ENCODE results near the gene LAMA2. TPM values are rescaled to one million over a fixed set of nuclear protein-coding genes. Genes with fewer than 3 reads are reported as not detected.

LAMA2 gene
- total RNA-seq, 3 donors from 2014 or later (not counting 1 experiment from before 2014, with no cell fraction given) = 2.1 to 5.3 (median 3.6) TPM

DNA sequence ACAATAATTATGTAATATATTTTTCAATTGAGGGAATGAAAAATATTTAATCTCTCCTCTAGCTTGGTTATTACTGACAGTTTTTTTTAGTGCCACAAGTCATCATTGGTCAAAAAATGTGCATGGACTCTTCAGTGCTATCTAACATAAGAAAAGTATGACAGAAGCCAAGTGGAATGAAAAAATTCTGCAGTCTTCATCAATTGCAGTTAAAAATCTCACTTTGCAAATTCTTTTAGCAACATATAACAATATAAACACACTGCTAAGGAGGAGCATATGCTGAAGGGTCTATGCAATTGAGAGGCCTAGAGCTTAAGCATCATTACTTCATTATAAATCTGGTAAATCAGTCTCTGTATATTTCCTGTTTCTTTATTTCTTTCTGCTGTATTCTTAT is 652.0 kb downstream of the LAMA2 start:
- Mint-ChIP-seq H3K4me1 (no peaks in the 10 kb centered on the region), H3K27me3 (ENCODE audit: low read depth in 2 of 2) (peaks cover 0 to 3% of the 10 kb centered on the region in 2 donors), H3K27ac (no peak overlapping the region), H3K36me3 (no peaks in the 10 kb centered on the region), H3K4me3 (no peak overlapping the region), H3K9me3 (no peaks in the 10 kb centered on the region)
- no peak overlapping the region for H3K4me3 ChIP-seq (ENCODE audit: low read length)
- H3K36me3 ChIP-seq (ENCODE audit: control insufficient read depth, insufficient read depth, low read length) = no peaks in the 10 kb centered on the region
- intact Hi-C loops (cut with micrococcal nuclease) = no loop called here
- no peaks in the 10 kb centered on the region for H3K27me3 ChIP-seq (ENCODE audit: control insufficient read depth, insufficient read depth, low read length)
- H3K9me3 ChIP-seq (ENCODE audit: control insufficient read depth, insufficient read depth, low read length) = no peaks in the 10 kb centered on the region
- H3K4me1 ChIP-seq (ENCODE audit: control insufficient read depth, insufficient read depth, low read length) = no peaks in the 10 kb centered on the region
- ATAC-seq = no peak
- H3K27ac ChIP-seq (ENCODE audit: low read length) = no peak overlapping the region
- no peak for TF ChIP-seq CTCF (IDR thresholded peaks at IDR 0.05)
- DNase-seq = no peak

- no peak overlapping the region for H3K4me3 ChIP-seq (ENCODE audit: low read length)
- H3K36me3 ChIP-seq (ENCODE audit: control insufficient read depth, insufficient read depth, low read length) = no peaks in the 10 kb centered on the region
- H3K27ac ChIP-seq (ENCODE audit: low read length) = no peak overlapping the region
- TF ChIP-seq CTCF (IDR thresholded peaks at IDR 0.05) = no peak
- H3K9me3 ChIP-seq (ENCODE audit: control insufficient read depth, insufficient read depth, low read length) = no peaks in the 10 kb centered on the region
- H3K4me1 ChIP-seq (ENCODE audit: control insufficient read depth, insufficient read depth, low read length) = no peaks in the 10 kb centered on the region
- Mint-ChIP-seq H3K9me3 (no peaks in the 10 kb centered on the region), H3K4me1 (no peaks in the 10 kb centered on the region), H3K27me3 (ENCODE audit: low read depth in 2 of 2) (no peaks in the 10 kb centered on the region), H3K36me3 (no peaks in the 10 kb centered on the region), H3K27ac (no peak overlapping the region), H3K4me3 (no peak overlapping the region)
- DNase-seq (no peak), ATAC-seq (no peak)
- intact Hi-C loops (cut with micrococcal nuclease) = no loop called here
- no peaks in the 10 kb centered on the region for H3K27me3 ChIP-seq (ENCODE audit: control insufficient read depth, insufficient read depth, low read length)
These were observed 653.3 kb downstream of the LAMA2 start for GRCh38 chr6:129536271-129536670.

DNA sequence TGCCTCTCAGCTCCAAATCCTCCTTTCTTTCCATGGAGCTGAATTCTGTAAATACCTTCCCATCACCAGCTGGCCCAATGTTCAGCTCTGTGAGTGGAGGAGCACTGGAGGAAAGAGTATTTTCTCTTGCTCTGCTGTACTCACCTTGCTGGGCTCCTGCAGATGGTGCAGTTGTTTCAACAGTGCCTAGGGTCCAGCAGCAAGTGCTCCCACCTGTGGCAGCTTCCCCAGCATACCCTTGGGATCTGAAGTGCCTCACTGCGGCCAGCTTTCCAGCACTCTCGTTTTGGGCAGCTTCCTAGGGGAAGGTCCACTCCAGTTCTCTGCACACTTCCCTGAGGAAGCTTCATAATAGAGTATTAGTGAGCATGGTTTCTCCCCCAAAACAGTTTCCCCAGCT is 656.1 kb downstream of the LAMA2 start:
- H3K4me3 Mint-ChIP-seq = no peak overlapping the region
- no peaks in the 10 kb centered on the region for H3K4me1 Mint-ChIP-seq
- no peak for DNase-seq
- H3K9me3 Mint-ChIP-seq = no peaks in the 10 kb centered on the region
- no peak for ATAC-seq
- no peak overlapping the region for H3K27ac ChIP-seq (ENCODE audit: low read length)
- H3K4me1 ChIP-seq (ENCODE audit: control insufficient read depth, insufficient read depth, low read length) = no peaks in the 10 kb centered on the region
- no peak overlapping the region for H3K4me3 ChIP-seq (ENCODE audit: low read length)
- H3K27ac Mint-ChIP-seq = no peak overlapping the region
- H3K27me3 ChIP-seq (ENCODE audit: control insufficient read depth, insufficient read depth, low read length) = no peaks in the 10 kb centered on the region
- intact Hi-C loops (cut with micrococcal nuclease) = no loop called here
- 100% methylated on average over 1 of the region's 2 CpGs for WGBS (ENCODE audit: insufficient coverage)
- no peaks in the 10 kb centered on the region for H3K9me3 ChIP-seq (ENCODE audit: control insufficient read depth, insufficient read depth, low read length)
- TF ChIP-seq CTCF (IDR thresholded peaks at IDR 0.05) = no peak
- no peaks in the 10 kb centered on the region for H3K27me3 Mint-ChIP-seq (ENCODE audit: low read depth in 2 of 2)
- H3K36me3 Mint-ChIP-seq = no peaks in the 10 kb centered on the region
- no peaks in the 10 kb centered on the region for H3K36me3 ChIP-seq (ENCODE audit: control insufficient read depth, insufficient read depth, low read length)

DNA sequence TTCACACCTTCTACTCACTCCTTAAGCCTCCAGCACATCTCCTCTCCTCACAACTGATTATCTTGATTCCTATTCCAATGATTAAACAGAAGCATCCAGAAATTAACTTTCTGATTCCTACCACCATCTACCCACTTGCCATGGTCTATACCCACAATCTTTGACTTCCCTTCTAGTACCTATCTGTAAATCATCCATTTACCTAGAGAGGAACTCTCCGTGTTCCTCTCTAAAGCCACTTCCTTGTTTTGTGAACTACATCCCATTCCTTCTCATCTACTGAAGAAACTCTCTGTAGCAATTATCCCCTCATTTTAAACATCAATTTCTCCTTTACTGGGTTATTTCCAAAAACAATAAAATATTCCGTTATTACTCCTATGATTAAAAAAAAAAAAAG is 659.8 kb downstream of the LAMA2 start:
- H3K4me3 Mint-ChIP-seq = no peak overlapping the region

More for the DNA sequence above, 659.8 kb downstream of the LAMA2 start:
- ATAC-seq (no peak), DNase-seq (no peak)
- no peaks in the 10 kb centered on the region for H3K27me3 ChIP-seq (ENCODE audit: control insufficient read depth, insufficient read depth, low read length)
- 40% methylated on average over 2 of the region's 2 CpGs for WGBS (ENCODE audit: insufficient coverage)
- no peaks in the 10 kb centered on the region for H3K4me1 ChIP-seq (ENCODE audit: control insufficient read depth, insufficient read depth, low read length)
- Mint-ChIP-seq H3K27me3 (ENCODE audit: low read depth in 2 of 2) (no peaks in the 10 kb centered on the region), H3K36me3 (no peaks in the 10 kb centered on the region), H3K9me3 (no peaks in the 10 kb centered on the region), H3K4me1 (no peaks in the 10 kb centered on the region), H3K27ac (no peak overlapping the region)
- no peak for TF ChIP-seq CTCF (IDR thresholded peaks at IDR 0.05)
- H3K4me3 ChIP-seq (ENCODE audit: low read length) = no peak overlapping the region
- intact Hi-C loops (cut with micrococcal nuclease) = no loop called here
- H3K36me3 ChIP-seq (ENCODE audit: control insufficient read depth, insufficient read depth, low read length) = no peaks in the 10 kb centered on the region
- H3K9me3 ChIP-seq (ENCODE audit: control insufficient read depth, insufficient read depth, low read length) = no peaks in the 10 kb centered on the region
- H3K27ac ChIP-seq (ENCODE audit: low read length) = no peak overlapping the region
